ENCODE results near the gene RSPO3. TPM values are rescaled to one million over a fixed set of nuclear protein-coding genes. Genes with fewer than 3 reads are reported as not detected.

Gene RSPO3
- total and polyA plus RNA-seq, 2 of the 4 experiments (the other 2 are of a cell fraction) = not detected

- ChIA-PET CTCF (no interaction called here), POLR2A (ENCODE audit: unreplicated experiment) (no interaction called here)
- Histone ChIP-seq H2BK15ac (ENCODE audit: low read depth, low read length) (no peak overlapping the region), H3K4me3 (ENCODE audit: insufficient read depth, low read depth, low read length) (no peak overlapping the region), H2BK5ac (ENCODE audit: low read depth, low read length, poor library complexity, severe bottlenecking) (no peak overlapping the region), H3K9ac (ENCODE audit: low read depth, low read length) (no peak overlapping the region), H3K4me1 (ENCODE audit: control insufficient read depth, insufficient read depth, low read length) (no peaks in the 10 kb centered on the region), H3K9me1 (ENCODE audit: insufficient read depth, low read length) (no peaks in the 10 kb centered on the region), H4K91ac (ENCODE audit: insufficient read depth, low read depth, low read length) (no peak overlapping the region), H3K4ac (ENCODE audit: low read depth, low read length) (no peak overlapping the region), H2AFZ (replicated peaks; ENCODE audit: low read length, poor library complexity) (no peak overlapping the region), H3K4me2 (ENCODE audit: low read depth, low read length) (no peak overlapping the region), H3K27ac (ENCODE audit: insufficient read depth, low read length) (no peak overlapping the region), H2AK5ac (ENCODE audit: low read depth, low read length) (no peak overlapping the region), H4K20me1 (ENCODE audit: insufficient read depth, low read length) (no peaks in the 10 kb centered on the region), H4K8ac (ENCODE audit: low read depth in 2 of 2, low read length in 2 of 2) (no peak overlapping the region), H3K79me1 (ENCODE audit: low read depth in 1 of 2, low read length in 2 of 2) (no peaks in the 10 kb centered on the region), H2AK9ac (replicated peaks; ENCODE audit: low read depth, low read length, poor library complexity) (no peak overlapping the region), H4K5ac (ENCODE audit: low read depth, low read length) (no peak overlapping the region), H3K27me3 (ENCODE audit: control insufficient read depth, insufficient read depth, low read length) (no peaks in the 10 kb centered on the region), H3K14ac (replicated peaks; ENCODE audit: low read depth, low read length) (no peak overlapping the region), H3K9me3 (ENCODE audit: control insufficient read depth, insufficient read depth, low read length) (no peaks in the 10 kb centered on the region), H3K36me3 (ENCODE audit: control insufficient read depth, insufficient read depth, low read length) (no peaks in the 10 kb centered on the region), H3K18ac (ENCODE audit: low read depth, low read length) (no peak overlapping the region), H3K23ac (ENCODE audit: low read depth, low read length) (no peak overlapping the region), H2BK20ac (ENCODE audit: low read depth, low read length) (no peak overlapping the region), H3K56ac (ENCODE audit: extremely low read depth, insufficient read depth, low read length) (no peak overlapping the region), H2BK120ac (ENCODE audit: low read depth, low read length) (no peak overlapping the region)
- intact Hi-C loops (cut with micrococcal nuclease) (no loop called here), in situ Hi-C loops (cut with MboI; ENCODE audit: low sequenced_read_pairs) (no loop called here), dilution Hi-C loops (cut with HindIII; ENCODE audit: low sequenced_read_pairs, unreplicated experiment) (no loop called here)
- no peak for DNase-seq
- WGBS, 2 experiments (ENCODE audit: extremely low coverage in 2 of 2, insufficient read length in 1 of 2) = 88% methylated on average over 1 of the region's 1 CpG; no CpG with 5 or more reads in 1 of the 2 experiments
- TF ChIP-seq MAFK (IDR thresholded peaks at IDR 0.05; ENCODE audit: low read depth, low read length) = no peak
- BruUV-seq (replicated peaks) = no TSS peak
- ATAC-seq (ENCODE audit: low read depth) = no peak
Measured at GRCh38 chr6:127215931-127216330, 97.5 kb downstream of the RSPO3 start.

Measured in IMR-90 (cell line).